ENCODE data around the gene THAP11. TPM values are rescaled to one million over a fixed set of nuclear protein-coding genes. Genes with fewer than 3 reads are reported as not detected.

Gene THAP11
- total RNA-seq, 1 experiment from 2014 or later: 46.5 TPM

GRCh38 chr16:67860589-67861398 lies 18.7 kb downstream of the THAP11 start:
- H3K4me3 Mint-ChIP-seq: no peak overlapping the region
- ChIA-PET CTCF (interaction anchor here (2.7 kb wide), 1 partner anchor 44 kb away, joined by 14 read pairs; no protein-coding TSS in a partner anchor), POLR2A (no interaction called here)
- DNase-seq (ENCODE audit: low spot score) (no peak), ATAC-seq (no peak)
- H3K27me3 Mint-ChIP-seq (ENCODE audit: low read depth): no peaks in the 10 kb centered on the region
- TF ChIP-seq ZBTB43 (CRISPR knock-in tag; IDR thresholded peaks at IDR 0.05): no peak
- no peak for TF ChIP-seq RORB (CRISPR knock-in tag; IDR thresholded peaks at IDR 0.05)
- no peak for TF ChIP-seq ZNF425 (CRISPR knock-in tag; conservative IDR thresholded peaks at IDR 0.05)
- TF ChIP-seq TCF7 (CRISPR knock-in tag; IDR thresholded peaks at IDR 0.05; ENCODE audit: low read depth): no peak
- no peak for TF ChIP-seq NR3C1 (CRISPR knock-in tag; conservative IDR thresholded peaks at IDR 0.05; ENCODE audit: low read depth)
- no peak for TF ChIP-seq PRRX2 (CRISPR knock-in tag; IDR thresholded peaks at IDR 0.05)
- TF ChIP-seq NR2C2 (CRISPR knock-in tag; IDR thresholded peaks at IDR 0.05): no peak
- no peak for TF ChIP-seq PRDM15 (CRISPR knock-in tag; IDR thresholded peaks at IDR 0.05)
- TF ChIP-seq ATF2 (CRISPR knock-in tag; IDR thresholded peaks at IDR 0.05; ENCODE audit: borderline replicate concordance, low read depth): no peak
- TF ChIP-seq, protein P1, sequence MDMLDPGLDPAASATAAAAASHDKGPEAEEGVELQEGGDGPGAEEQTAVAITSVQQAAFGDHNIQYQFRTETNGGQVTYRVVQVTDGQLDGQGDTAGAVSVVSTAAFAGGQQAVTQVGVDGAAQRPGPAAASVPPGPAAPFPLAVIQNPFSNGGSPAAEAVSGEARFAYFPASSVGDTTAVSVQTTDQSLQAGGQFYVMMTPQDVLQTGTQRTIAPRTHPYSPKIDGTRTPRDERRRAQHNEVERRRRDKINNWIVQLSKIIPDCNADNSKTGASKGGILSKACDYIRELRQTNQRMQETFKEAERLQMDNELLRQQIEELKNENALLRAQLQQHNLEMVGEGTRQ (CRISPR knock-in tag; IDR thresholded peaks at IDR 0.05): no peak
- no peak for TF ChIP-seq FOXP1 (CRISPR knock-in tag; IDR thresholded peaks at IDR 0.05; ENCODE audit: borderline replicate concordance)
- TF ChIP-seq ZNF219 (CRISPR knock-in tag; IDR thresholded peaks at IDR 0.05; ENCODE audit: borderline replicate concordance): no peak
- no peak for TF ChIP-seq ATF6 (CRISPR knock-in tag; IDR thresholded peaks at IDR 0.05)
- no peak for TF ChIP-seq ZNF317 (CRISPR knock-in tag; IDR thresholded peaks at IDR 0.05; ENCODE audit: borderline replicate concordance, low read depth)
- no peak for TF ChIP-seq ESRRA (CRISPR knock-in tag; IDR thresholded peaks at IDR 0.05; ENCODE audit: borderline replicate concordance)
- TF ChIP-seq ATF1 (CRISPR knock-in tag; IDR thresholded peaks at IDR 0.05): no peak
- no peak for TF ChIP-seq NFYB (CRISPR knock-in tag; conservative IDR thresholded peaks at IDR 0.05; ENCODE audit: low read depth)
- H3K36me3 Mint-ChIP-seq: peaks cover 29% of the 10 kb centered on the region
- H3K4me1 Mint-ChIP-seq: peaks cover 22% of the 10 kb centered on the region
- peak overlapping the region; percentile 36; the same call in 1 of the 2 replicates for H3K27ac Mint-ChIP-seq
- H3K9me3 Mint-ChIP-seq: no peaks in the 10 kb centered on the region
